Measurements from ENCODE around the gene CAPN3.

Gene CAPN3

DNA sequence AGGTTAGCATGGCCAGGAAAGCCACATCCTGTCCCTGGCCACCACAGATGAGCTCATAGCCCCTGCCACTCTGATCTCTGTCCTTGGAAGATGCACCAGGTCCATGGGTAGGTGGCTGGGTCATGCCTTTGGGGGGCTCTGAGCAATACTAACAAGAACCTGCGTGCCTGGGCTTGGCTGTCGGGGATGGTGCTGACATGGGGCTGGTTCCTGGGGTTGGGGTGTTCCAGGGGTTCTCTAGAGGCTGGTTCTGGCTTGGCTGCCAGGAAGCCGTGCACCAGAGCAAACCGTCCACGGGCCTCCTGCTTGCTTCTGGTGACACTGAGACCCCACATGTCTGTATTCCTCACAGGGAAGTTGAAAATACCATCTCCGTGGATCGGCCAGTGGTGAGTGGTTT is 44.1 kb downstream of the CAPN3 start:
- TF ChIP-seq, protein P1, sequence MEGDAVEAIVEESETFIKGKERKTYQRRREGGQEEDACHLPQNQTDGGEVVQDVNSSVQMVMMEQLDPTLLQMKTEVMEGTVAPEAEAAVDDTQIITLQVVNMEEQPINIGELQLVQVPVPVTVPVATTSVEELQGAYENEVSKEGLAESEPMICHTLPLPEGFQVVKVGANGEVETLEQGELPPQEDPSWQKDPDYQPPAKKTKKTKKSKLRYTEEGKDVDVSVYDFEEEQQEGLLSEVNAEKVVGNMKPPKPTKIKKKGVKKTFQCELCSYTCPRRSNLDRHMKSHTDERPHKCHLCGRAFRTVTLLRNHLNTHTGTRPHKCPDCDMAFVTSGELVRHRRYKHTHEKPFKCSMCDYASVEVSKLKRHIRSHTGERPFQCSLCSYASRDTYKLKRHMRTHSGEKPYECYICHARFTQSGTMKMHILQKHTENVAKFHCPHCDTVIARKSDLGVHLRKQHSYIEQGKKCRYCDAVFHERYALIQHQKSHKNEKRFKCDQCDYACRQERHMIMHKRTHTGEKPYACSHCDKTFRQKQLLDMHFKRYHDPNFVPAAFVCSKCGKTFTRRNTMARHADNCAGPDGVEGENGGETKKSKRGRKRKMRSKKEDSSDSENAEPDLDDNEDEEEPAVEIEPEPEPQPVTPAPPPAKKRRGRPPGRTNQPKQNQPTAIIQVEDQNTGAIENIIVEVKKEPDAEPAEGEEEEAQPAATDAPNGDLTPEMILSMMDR (IDR thresholded peaks at IDR 0.05; ENCODE audit: low read length), result no peak
- TF ChIP-seq EZH2phosphoT487 (IDR thresholded peaks at IDR 0.05; ENCODE audit: low read length), result no peak
- no peak for TF ChIP-seq EZH2 (optimal IDR thresholded peaks at IDR 0.05; ENCODE audit: low read depth, low read length)
- no peaks in the 10 kb centered on the region for H4K20me1 ChIP-seq (ENCODE audit: insufficient read depth, low read length)
- no peaks in the 10 kb centered on the region for H3K4me1 ChIP-seq (ENCODE audit: low read length)
- H3K27me3 ChIP-seq (replicated peaks; ENCODE audit: insufficient read depth, low read length), result no peaks in the 10 kb centered on the region
- no peak overlapping the region for H3K4me3 ChIP-seq (ENCODE audit: low read length)
- no peak overlapping the region for H3K9ac ChIP-seq (ENCODE audit: low read length)
- DNase-seq, result no peak
- H3K4me2 ChIP-seq (ENCODE audit: low read depth, low read length), result no peak overlapping the region
- no peak overlapping the region for H2AFZ ChIP-seq (ENCODE audit: low read length)
- no peak overlapping the region for H3K27ac ChIP-seq (ENCODE audit: low read length)
- H3K79me2 ChIP-seq (ENCODE audit: low read length), result no peaks in the 10 kb centered on the region
- no peaks in the 10 kb centered on the region for H3F3A ChIP-seq (ENCODE audit: insufficient read depth, low read length)
- H3K36me3 ChIP-seq (replicated peaks; ENCODE audit: insufficient read depth, low read length), result no peaks in the 10 kb centered on the region
- H3K9me3 ChIP-seq (replicated peaks; ENCODE audit: insufficient read depth, low read length), result no peaks in the 10 kb centered on the region
- H3K9me2 ChIP-seq (replicated peaks; ENCODE audit: insufficient read depth, low read length), result no peaks in the 10 kb centered on the region

DNA sequence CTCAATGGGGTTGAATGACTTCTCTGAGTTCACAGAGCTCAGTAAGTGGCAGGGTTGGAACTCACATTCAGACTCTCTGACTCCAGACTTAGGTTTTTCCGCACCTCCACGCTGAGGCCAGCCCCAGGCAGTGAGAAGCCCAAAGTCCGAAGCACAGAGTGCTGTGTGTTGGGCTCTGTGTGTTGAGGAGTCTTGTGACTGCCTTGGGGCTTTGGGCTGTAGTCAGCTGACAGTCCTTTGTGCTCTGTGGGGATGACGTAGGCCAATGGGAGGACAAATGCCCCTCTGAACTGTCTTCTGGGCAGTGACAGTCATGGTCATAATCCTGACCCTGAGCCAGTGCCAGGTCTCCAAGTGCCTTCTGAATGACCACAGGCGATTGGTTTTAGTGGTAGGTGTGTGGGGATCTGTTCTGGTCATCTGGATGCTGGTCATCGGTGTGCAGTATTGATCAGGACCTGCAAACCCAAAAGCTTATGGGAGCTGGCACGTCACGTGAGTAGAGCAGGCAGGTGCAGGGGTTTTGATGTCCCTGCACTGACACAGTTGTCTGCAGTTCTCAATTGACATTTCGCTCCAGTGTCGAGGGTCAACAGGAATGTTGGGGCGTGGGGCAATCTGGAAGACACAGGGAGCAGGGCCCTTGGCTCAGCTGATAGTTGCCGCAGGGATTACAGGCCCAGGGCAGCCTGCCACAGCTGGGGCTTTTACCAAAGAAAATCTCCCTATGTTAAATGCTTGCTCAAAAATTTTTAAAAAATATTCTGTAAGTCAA is 45.3 kb downstream of the CAPN3 start:
- DNase-seq, result no peak
- Histone ChIP-seq H4K20me1 (ENCODE audit: insufficient read depth, low read length) (no peaks in the 10 kb centered on the region), H3K27me3 (replicated peaks; ENCODE audit: insufficient read depth, low read length) (no peaks in the 10 kb centered on the region), H2AFZ (ENCODE audit: low read length) (no peak overlapping the region), H3K79me2 (ENCODE audit: low read length) (no peaks in the 10 kb centered on the region), H3K36me3 (replicated peaks; ENCODE audit: insufficient read depth, low read length) (no peaks in the 10 kb centered on the region), H3K4me2 (ENCODE audit: low read depth, low read length) (no peak overlapping the region), H3K9me2 (replicated peaks; ENCODE audit: insufficient read depth, low read length) (no peaks in the 10 kb centered on the region), H3F3A (ENCODE audit: insufficient read depth, low read length) (no peaks in the 10 kb centered on the region), H3K4me3 (ENCODE audit: low read length) (no peak overlapping the region), H3K9ac (ENCODE audit: low read length) (no peak overlapping the region), H3K4me1 (ENCODE audit: low read length) (no peaks in the 10 kb centered on the region), H3K27ac (ENCODE audit: low read length) (no peak overlapping the region), H3K9me3 (replicated peaks; ENCODE audit: insufficient read depth, low read length) (no peaks in the 10 kb centered on the region)
- TF ChIP-seq, protein P1 (IDR thresholded peaks at IDR 0.05; ENCODE audit: low read length), result no peak
- TF ChIP-seq EZH2phosphoT487 (IDR thresholded peaks at IDR 0.05; ENCODE audit: low read length), result no peak
- TF ChIP-seq EZH2 (optimal IDR thresholded peaks at IDR 0.05; ENCODE audit: low read depth, low read length), result no peak

DNA sequence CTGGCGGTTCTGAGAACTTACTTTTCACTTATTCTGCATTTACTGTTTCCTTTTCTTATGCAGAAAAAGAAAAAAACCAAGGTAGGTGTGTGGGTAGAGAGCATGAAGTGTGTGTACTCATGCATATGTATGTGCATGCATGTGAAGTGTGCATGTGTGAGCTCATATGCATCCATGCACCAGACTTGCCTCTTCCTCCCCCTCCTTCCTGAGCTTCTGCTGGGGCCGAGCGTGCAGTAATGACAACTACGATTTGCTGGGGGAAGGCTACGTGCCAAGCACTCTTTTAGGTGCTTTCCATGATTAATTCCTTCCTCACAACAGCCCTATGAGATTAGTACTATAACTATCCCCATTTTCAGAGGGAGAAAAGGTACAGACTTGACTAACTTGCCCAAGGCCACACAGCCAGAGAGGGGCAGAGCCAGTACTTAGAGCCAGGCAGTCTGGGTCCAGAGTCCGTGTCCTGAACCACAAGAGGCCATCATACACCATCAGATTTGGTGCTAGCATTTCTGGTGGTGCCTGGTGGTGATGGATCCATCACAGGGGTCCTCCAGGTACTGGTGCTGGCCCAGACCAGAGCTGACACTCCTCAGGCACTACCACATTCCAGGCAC is 46.7 kb downstream of the CAPN3 start:
- H4K20me1 ChIP-seq (ENCODE audit: insufficient read depth, low read length), result no peaks in the 10 kb centered on the region
- no peaks in the 10 kb centered on the region for H3K36me3 ChIP-seq (replicated peaks; ENCODE audit: insufficient read depth, low read length)
- H3K27me3 ChIP-seq (replicated peaks; ENCODE audit: insufficient read depth, low read length), result no peaks in the 10 kb centered on the region
- H3K9me3 ChIP-seq (replicated peaks; ENCODE audit: insufficient read depth, low read length), result no peaks in the 10 kb centered on the region
- TF ChIP-seq, protein P1 (IDR thresholded peaks at IDR 0.05; ENCODE audit: low read length), result no peak
- TF ChIP-seq EZH2 (optimal IDR thresholded peaks at IDR 0.05; ENCODE audit: low read depth, low read length) (no peak), EZH2phosphoT487 (IDR thresholded peaks at IDR 0.05; ENCODE audit: low read length) (no peak)
- H3K4me1 ChIP-seq (ENCODE audit: low read length), result no peaks in the 10 kb centered on the region
- no peaks in the 10 kb centered on the region for H3K9me2 ChIP-seq (replicated peaks; ENCODE audit: insufficient read depth, low read length)
- H3K79me2 ChIP-seq (ENCODE audit: low read length), result no peaks in the 10 kb centered on the region
- H2AFZ ChIP-seq (ENCODE audit: low read length), result no peak overlapping the region
- no peak overlapping the region for H3K9ac ChIP-seq (ENCODE audit: low read length)
- H3K4me2 ChIP-seq (ENCODE audit: low read depth, low read length), result no peak overlapping the region
- no peak overlapping the region for H3K4me3 ChIP-seq (ENCODE audit: low read length)
- H3K27ac ChIP-seq (ENCODE audit: low read length), result no peak overlapping the region
- no peak for DNase-seq
- no peaks in the 10 kb centered on the region for H3F3A ChIP-seq (ENCODE audit: insufficient read depth, low read length)

Data from MM.1S (cell line).